Adipocyte (in vitro differentiated cells): Measurements from ENCODE around the gene APOBEC3G.
"Not testable (repeated sequence)": the region's sequence is repeated elsewhere in the genome, so short reads cannot be mapped to it uniquely, and the experiment has no call there.

Experiments used
- DNase-seq: peaks from one replicate; pipeline ENCODE4 v3.0.0-alpha.2; 2015; ENCODE audit warnings: low read depth
- H3K27me3 ChIP-seq: replicated peaks from 2 replicates; pipeline ENCODE4 v1.7.0; 2013; ENCODE audit warnings: mild to moderate bottlenecking, low read length, moderate library complexity; ENCODE audit not compliant: control insufficient read depth, insufficient read depth
- H3K36me3 ChIP-seq: 2 replicates; pipeline ENCODE4 v1.7.0; 2013; ENCODE audit warnings: low read length, mild to moderate bottlenecking, moderate library complexity; ENCODE audit not compliant: control insufficient read depth, insufficient read depth, severe bottlenecking
- H3K4me1 ChIP-seq: 2 replicates; pipeline ENCODE4 v1.7.0; 2013; ENCODE audit warnings: mild to moderate bottlenecking, low read length, moderate library complexity; ENCODE audit not compliant: control insufficient read depth, insufficient read depth
- H3K4me3 ChIP-seq: 2 replicates; pipeline ENCODE4 v1.7.0; 2013; ENCODE audit warnings: mild to moderate bottlenecking, low read length, moderate library complexity
- H3K9ac ChIP-seq: 2 replicates; pipeline ENCODE4 v1.7.0; 2013; ENCODE audit warnings: mild to moderate bottlenecking, low read length, moderate library complexity
- H3K9me3 ChIP-seq: 2 replicates; pipeline ENCODE4 v1.7.0; 2013; ENCODE audit warnings: mild to moderate bottlenecking, low read length, moderate library complexity; ENCODE audit not compliant: control insufficient read depth

Gene APOBEC3G

DNA sequence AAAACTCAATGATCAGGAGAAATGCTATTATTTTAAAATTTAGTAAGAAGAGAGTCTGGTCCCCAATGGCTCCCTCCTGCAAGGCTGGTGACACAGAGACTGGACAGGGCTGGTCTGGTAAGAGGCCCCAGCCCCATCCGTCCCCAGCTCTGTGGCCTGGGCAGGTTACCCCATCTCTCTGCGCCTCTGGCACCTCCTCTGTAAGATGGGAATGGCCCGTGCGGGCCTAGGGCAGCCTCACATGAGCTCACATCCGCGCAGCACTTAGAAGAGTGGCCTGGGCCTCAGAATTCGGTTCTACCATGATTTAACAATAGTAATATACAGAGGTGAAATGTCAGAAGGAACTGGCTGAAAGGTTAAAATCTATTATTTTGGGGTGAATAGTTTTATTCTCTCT lies 35.2 kb upstream of the APOBEC3G start:
- no peak overlapping the region for H3K9ac ChIP-seq
- no peaks in the 10 kb centered on the region for H3K27me3 ChIP-seq
- H3K4me1 ChIP-seq = no peaks in the 10 kb centered on the region
- no peaks in the 10 kb centered on the region for H3K36me3 ChIP-seq
- H3K9me3 ChIP-seq = no peaks in the 10 kb centered on the region
- no peak for DNase-seq
- H3K4me3 ChIP-seq = no peak overlapping the region

DNA sequence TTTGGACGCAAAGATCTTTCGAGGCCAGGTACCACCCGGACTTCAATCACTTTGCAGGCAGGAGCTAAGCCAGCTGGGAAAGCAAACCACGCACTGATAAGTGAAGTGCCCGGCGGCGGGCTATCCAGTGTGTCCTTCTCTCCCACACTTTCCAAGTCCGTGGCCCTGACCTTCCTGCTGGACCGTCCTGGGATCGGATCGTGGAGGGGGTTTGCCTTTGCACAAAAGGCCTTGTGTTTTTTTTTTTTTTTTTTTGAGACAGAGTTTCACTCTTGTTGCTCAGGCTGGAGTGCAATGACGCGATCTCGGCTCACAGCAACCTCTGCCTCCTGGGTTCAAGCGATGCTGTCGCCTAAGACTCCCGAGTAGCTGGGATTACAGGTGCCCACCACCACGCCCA lies 34.0 kb upstream of the APOBEC3G start:
- H3K27me3 ChIP-seq, H3K9me3 ChIP-seq, H3K9ac ChIP-seq, H3K4me3 ChIP-seq, H3K36me3 ChIP-seq, H3K4me1 ChIP-seq, DNase-seq: not testable (repeated sequence)

DNA sequence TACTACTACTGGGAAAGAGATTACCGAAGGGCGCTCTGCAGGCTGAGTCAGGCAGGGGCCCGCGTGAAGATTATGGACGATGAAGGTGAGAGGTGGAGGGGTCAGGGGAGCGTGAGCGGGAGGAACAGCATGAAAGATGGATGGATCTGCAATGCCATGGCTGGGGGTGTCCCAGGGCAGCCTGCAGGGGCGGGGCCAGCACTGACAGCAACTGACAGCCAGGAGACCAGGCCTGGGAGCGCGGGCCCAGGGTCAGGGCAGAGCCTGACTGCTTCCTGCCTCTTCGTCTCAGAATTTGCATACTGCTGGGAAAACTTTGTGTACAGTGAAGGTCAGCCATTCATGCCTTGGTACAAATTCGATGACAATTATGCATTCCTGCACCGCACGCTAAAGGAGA lies 31.9 kb upstream of the APOBEC3G start:
- H3K36me3 ChIP-seq, DNase-seq: not testable (repeated sequence)

DNA sequence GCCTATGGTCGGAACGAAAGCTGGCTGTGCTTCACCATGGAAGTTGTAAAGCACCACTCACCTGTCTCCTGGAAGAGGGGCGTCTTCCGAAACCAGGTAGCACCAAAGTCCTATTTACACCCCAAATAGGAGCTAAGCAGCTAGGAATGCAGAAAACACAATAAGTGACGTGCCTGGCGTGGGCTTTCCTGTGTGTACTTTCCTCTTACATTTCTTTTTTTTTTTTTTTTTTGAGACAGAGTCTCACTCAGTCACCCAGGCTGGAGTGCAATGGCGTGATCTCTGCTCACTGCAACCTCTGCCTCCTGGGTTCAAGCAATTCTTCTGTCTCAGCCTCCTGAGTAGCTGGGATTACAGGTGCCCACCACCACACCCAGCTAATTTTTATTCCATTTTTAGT lies 27.6 kb upstream of the APOBEC3G start:
- H3K4me3 ChIP-seq, H3K4me1 ChIP-seq, DNase-seq, H3K36me3 ChIP-seq, H3K9me3 ChIP-seq, H3K27me3 ChIP-seq, H3K9ac ChIP-seq: not testable (repeated sequence)

More for the DNA sequence above, 31.9 kb upstream of the APOBEC3G start:
- H3K9ac ChIP-seq, H3K27me3 ChIP-seq, H3K4me3 ChIP-seq, H3K4me1 ChIP-seq, H3K9me3 ChIP-seq: not testable (repeated sequence)

DNA sequence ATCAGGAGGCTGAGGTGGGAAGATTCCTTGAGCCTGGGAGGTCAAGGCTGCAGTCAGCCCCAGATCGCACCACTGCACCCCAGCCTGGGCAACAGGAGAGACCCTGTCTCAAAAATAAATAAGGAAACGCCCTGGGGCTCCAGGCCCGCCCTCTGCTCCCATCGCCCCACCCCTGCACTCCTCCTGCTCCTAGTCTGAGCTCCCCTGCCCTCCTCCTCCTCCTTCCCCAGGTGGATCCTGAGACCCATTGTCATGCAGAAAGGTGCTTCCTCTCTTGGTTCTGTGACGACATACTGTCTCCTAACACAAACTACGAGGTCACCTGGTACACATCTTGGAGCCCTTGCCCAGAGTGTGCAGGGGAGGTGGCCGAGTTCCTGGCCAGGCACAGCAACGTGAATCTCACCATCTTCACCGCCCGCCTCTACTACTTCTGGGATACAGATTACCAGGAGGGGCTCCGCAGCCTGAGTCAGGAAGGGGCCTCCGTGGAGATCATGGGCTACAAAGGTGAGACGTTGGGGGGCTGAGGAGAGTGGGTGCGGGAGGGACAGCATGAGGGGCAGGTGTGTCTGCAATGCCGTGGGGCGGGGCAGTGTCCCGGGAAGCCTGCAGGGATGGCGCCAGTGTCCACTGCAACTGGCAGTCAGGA lies 25.1 kb upstream of the APOBEC3G start:
- not testable (repeated sequence) for H3K36me3 ChIP-seq, DNase-seq, H3K4me1 ChIP-seq, H3K9ac ChIP-seq, H3K9me3 ChIP-seq, H3K4me3 ChIP-seq, H3K27me3 ChIP-seq

- no peak for DNase-seq
- H3K9me3 ChIP-seq = peaks cover 10% of the 10 kb centered on the region
- peaks cover 6% of the 10 kb centered on the region for H3K27me3 ChIP-seq
Measured at GRCh38 chr22:39055658-39056057, 21.4 kb upstream of the APOBEC3G start.

DNA sequence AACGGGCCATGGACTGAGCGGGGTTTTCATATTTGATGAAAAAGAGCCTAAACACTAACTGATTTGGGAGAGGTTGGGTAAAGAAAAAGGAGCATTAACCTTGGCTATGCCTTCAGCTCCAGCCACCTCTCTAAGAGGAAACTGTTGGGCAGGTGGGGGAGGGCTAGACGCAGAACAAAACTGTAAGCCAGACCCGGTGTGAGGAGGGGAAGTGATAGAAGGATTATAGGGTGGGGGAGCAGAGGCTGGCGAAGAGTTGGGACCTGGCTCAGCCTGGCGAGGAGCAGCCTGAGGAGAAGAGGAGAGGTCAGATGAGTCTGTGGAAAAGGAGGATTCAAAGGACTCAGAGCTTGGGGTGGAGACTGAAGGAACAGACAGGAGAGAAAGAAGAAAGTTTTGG lies 15.8 kb upstream of the APOBEC3G start:
- H3K4me1 ChIP-seq, H3K9ac ChIP-seq, H3K36me3 ChIP-seq, H3K4me3 ChIP-seq, H3K9me3 ChIP-seq, DNase-seq, H3K27me3 ChIP-seq: not testable (repeated sequence)

More at GRCh38 chr22:39055658-39056057, 21.4 kb upstream of the APOBEC3G start:
- Histone ChIP-seq H3K9ac (no peak overlapping the region), H3K36me3 (no peaks in the 10 kb centered on the region), H3K4me1 (no peaks in the 10 kb centered on the region), H3K4me3 (no peak overlapping the region)

DNA sequence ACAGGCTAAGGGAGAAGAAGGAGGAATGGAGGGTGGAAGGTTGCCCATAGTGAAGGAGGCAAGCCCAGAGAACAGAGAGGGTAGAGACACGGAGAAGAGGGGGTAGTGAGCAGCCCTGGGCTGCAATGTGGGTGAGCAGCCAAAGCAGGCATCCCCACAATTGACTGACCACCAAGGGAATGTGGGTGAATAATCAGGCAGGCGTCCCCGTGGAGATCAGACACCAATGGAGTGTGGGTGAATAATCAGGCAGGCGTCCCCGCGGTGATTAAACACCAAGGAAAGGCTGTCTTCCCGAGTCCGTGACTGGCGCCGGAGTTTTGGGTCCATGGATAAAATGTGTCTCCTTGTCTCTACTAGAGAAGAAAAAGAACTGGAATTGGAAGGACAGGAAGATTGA lies 15.1 kb upstream of the APOBEC3G start:
- not testable (repeated sequence) for H3K4me1 ChIP-seq, H3K9me3 ChIP-seq, H3K36me3 ChIP-seq, H3K4me3 ChIP-seq, H3K9ac ChIP-seq, DNase-seq, H3K27me3 ChIP-seq

GRCh38 chr22:39063904-39064303 lies 13.2 kb upstream of the APOBEC3G start:
- H3K9ac ChIP-seq = not testable (repeated sequence)

DNA sequence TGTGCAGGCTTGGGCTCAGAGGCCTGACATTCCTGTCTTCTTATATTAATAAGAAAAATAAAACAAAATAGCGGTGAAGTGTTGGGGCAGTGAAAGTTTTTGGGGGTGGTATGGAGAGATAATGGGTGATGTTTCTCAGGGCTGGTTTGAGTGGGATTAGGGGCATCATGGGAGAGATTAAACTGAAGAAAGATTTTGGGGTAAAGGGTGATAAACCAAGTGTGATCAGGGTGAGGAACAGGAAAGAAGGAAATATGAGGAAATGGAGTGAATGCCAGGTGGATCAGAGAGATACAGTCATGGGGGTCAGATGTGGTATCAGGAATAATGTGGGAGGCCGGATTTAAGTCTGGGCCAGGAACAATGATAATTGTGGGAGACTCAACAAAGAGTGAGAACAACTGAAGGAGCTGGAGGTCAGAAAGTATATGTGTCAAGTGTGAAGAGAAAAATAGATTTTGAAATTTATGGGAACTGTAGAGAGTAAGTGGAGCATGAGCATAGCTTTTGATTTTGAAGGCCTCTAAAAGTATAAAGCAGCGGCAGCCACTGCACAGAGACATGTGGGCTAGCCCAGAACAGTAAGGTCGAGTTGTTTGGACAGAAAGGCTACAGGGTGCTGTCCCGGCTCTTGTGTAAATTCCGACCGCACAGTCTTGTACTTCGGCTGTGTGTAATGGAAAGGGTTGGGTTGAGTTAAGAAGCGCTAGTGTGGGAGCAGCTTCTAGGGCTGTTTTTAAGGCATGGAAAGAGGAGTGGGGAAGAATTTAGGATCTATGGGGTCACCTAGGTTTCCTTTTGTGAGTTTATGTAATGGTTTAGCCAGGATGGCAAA lies 10.4 kb upstream of the APOBEC3G start:
- H3K4me3 ChIP-seq, H3K9me3 ChIP-seq, H3K36me3 ChIP-seq, DNase-seq, H3K9ac ChIP-seq, H3K4me1 ChIP-seq: not testable (repeated sequence)
- peaks cover 16% of the 10 kb centered on the region for H3K27me3 ChIP-seq

More at GRCh38 chr22:39063904-39064303, 13.2 kb upstream of the APOBEC3G start:
- H3K4me3 ChIP-seq, H3K4me1 ChIP-seq, DNase-seq, H3K36me3 ChIP-seq, H3K9me3 ChIP-seq: not testable (repeated sequence)
- H3K27me3 ChIP-seq = peaks cover 16% of the 10 kb centered on the region

DNA sequence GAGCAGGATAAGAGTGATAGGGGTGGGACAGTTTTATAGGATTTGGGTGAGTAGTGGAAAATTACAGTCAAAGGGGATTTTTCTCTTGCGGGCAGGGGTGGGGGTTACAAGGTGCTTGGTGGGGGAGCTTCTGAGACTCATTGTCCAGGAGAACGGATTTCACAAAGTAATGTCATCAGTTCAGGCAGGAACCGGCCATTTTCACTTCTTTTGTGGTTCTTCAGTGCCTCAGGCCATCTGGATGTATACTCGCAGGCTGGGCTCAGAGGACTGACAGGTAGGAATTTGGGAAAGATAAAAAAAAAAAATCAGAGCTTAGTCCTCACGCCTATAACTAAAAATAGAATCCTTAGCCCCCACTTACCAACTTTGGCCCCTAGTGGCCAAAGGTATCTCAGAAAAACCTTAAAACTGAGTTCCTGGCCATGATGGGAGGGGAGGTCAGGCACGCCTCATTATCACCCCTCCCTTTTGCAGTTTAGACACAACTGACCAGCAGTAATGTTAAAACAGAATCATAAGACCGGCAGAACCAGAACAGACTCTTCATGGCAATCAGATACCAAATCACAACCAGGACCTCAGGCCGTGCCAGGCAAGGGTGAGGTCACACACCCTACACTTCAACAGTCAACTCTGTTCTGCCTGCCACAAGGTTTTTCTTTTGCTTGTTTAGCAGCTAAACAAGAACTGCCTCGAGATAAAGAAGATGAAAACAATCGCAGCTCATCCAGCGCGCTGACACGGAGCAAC lies 8.9 kb upstream of the APOBEC3G start:
- Histone ChIP-seq H3K36me3 (no peaks in the 10 kb centered on the region), H3K4me3 (no peak overlapping the region), H3K27me3 (peaks cover 16% of the 10 kb centered on the region), H3K4me1 (no peaks in the 10 kb centered on the region), H3K9me3 (peaks cover 3% of the 10 kb centered on the region), H3K9ac (no peak overlapping the region)
- DNase-seq = no peak
